ENCODE measurements around the gene PCDHA1.
"Not testable (repeated sequence)": the region's sequence is repeated elsewhere in the genome, so short reads cannot be mapped to it uniquely, and the experiment has no call there.

Gene PCDHA1

DNA sequence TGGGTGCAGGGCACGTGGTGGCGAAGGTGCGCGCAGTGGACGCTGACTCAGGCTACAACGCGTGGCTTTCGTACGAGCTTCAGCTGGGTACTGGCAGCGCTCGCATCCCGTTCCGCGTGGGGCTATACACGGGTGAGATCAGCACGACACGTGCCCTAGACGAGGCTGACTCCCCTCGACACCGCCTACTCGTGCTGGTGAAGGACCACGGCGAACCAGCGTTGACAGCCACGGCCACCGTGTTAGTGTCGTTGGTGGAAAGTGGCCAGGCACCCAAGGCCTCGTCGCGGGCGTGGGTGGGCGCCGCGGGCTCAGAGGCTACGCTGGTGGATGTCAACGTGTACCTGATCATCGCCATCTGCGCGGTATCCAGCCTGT is 10.8 kb downstream of the PCDHA1 start:
- Histone ChIP-seq H3K9ac (ENCODE audit: low read length) (no peak overlapping the region), H3K79me2 (ENCODE audit: low read length) (no peaks in the 10 kb centered on the region), H2AFZ (ENCODE audit: low read depth, low read length) (no peak overlapping the region), H4K20me1 (ENCODE audit: insufficient read depth, low read length) (no peaks in the 10 kb centered on the region), H3K4me1 (ENCODE audit: low read length) (no peaks in the 10 kb centered on the region), H3K27ac (ENCODE audit: low read length) (no peak overlapping the region), H3K4me3 (ENCODE audit: low read length) (no peak overlapping the region), H3K27me3 (ENCODE audit: low read depth, low read length) (no peaks in the 10 kb centered on the region), H3K9me3 (ENCODE audit: insufficient read depth, low read length) (no peaks in the 10 kb centered on the region), H3K4me2 (ENCODE audit: low read length) (no peak overlapping the region), H3K36me3 (replicated peaks; ENCODE audit: low read depth, low read length) (no peaks in the 10 kb centered on the region)
- TF ChIP-seq, protein P1, sequence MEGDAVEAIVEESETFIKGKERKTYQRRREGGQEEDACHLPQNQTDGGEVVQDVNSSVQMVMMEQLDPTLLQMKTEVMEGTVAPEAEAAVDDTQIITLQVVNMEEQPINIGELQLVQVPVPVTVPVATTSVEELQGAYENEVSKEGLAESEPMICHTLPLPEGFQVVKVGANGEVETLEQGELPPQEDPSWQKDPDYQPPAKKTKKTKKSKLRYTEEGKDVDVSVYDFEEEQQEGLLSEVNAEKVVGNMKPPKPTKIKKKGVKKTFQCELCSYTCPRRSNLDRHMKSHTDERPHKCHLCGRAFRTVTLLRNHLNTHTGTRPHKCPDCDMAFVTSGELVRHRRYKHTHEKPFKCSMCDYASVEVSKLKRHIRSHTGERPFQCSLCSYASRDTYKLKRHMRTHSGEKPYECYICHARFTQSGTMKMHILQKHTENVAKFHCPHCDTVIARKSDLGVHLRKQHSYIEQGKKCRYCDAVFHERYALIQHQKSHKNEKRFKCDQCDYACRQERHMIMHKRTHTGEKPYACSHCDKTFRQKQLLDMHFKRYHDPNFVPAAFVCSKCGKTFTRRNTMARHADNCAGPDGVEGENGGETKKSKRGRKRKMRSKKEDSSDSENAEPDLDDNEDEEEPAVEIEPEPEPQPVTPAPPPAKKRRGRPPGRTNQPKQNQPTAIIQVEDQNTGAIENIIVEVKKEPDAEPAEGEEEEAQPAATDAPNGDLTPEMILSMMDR (IDR thresholded peaks at IDR 0.05; ENCODE audit: low read depth, low read length): no peak
- TF ChIP-seq EZH2phosphoT487 (IDR thresholded peaks at IDR 0.05; ENCODE audit: low read depth): no peak

DNA sequence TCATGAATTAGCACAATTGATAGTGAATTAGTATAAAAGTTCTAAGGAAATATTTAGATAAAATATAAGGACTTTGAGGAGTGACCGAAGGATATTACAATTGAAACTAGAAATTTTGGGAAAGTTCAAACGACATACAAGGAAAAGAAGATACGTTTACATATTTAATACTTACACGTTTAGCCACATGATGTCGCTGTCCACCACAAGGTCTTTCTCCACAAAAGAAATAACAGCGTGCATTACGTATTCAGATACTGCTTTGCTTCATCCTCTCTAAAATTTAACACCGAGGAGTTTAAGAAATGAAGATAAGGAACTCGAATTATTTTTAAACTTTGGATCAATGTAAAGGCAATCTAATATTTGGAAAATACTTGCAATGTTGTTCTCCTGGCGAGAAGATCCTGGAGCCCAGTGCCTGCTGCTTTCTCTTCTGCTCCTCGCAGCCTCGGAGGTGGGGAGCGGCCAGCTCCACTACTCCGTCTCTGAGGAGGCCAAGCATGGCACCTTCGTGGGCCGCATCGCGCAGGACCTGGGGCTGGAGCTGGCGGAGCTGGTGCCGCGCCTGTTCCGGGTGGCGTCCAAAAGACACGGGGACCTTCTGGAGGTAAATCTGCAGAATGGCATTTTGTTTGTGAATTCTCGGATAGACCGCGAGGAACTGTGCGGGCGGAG is 15.0 kb downstream of the PCDHA1 start, which contains the start of gene PCDHA3:
PCDHA3 (plus strand) TSS at position 242 of the 678 bp plus-strand sequence.
- Histone ChIP-seq H3K27me3 (ENCODE audit: low read depth, low read length) (no peaks in the 10 kb centered on the region), H3K27ac (ENCODE audit: low read length) (no peak within 1 kb of the TSS), H4K20me1 (ENCODE audit: insufficient read depth, low read length) (no peaks in the 10 kb centered on the region), H3K36me3 (replicated peaks; ENCODE audit: low read depth, low read length) (no peaks in the 10 kb centered on the region), H2AFZ (ENCODE audit: low read depth, low read length) (no peak within 1 kb of the TSS), H3K4me3 (ENCODE audit: low read length) (no peak within 1 kb of the TSS), H3K9me3 (ENCODE audit: insufficient read depth, low read length) (no peaks in the 10 kb centered on the region), H3K9ac (ENCODE audit: low read length) (no peak within 1 kb of the TSS), H3K4me2 (ENCODE audit: low read length) (no peak within 1 kb of the TSS), H3K4me1 (ENCODE audit: low read length) (no peaks in the 10 kb centered on the region), H3K79me2 (ENCODE audit: low read length) (no peaks in the 10 kb centered on the region)
- TF ChIP-seq, protein P1 (IDR thresholded peaks at IDR 0.05; ENCODE audit: low read depth, low read length): no peak
- TF ChIP-seq EZH2phosphoT487 (IDR thresholded peaks at IDR 0.05; ENCODE audit: low read depth): no peak

DNA sequence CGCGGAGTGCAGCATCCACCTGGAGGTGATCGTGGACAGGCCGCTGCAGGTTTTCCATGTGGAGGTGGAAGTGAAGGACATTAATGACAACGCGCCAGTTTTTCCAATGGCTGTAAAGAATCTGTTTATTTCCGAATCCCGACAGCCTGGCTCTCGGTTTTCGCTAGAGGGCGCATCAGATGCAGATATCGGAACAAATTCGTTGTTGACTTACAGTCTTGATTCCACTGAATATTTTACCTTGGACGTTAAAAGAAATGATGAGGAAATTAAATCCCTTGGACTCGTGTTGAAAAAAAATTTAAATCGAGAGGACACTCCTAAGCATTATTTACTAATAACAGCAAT is 15.5 kb downstream of the PCDHA1 start:
- Histone ChIP-seq H3K4me2 (ENCODE audit: low read length) (no peak overlapping the region), H3K27me3 (ENCODE audit: low read depth, low read length) (no peaks in the 10 kb centered on the region), H3K27ac (ENCODE audit: low read length) (no peak overlapping the region), H3K36me3 (replicated peaks; ENCODE audit: low read depth, low read length) (no peaks in the 10 kb centered on the region), H3K4me1 (ENCODE audit: low read length) (no peaks in the 10 kb centered on the region), H3K79me2 (ENCODE audit: low read length) (no peaks in the 10 kb centered on the region), H3K9me3 (ENCODE audit: insufficient read depth, low read length) (no peaks in the 10 kb centered on the region), H2AFZ (ENCODE audit: low read depth, low read length) (no peak overlapping the region), H4K20me1 (ENCODE audit: insufficient read depth, low read length) (no peaks in the 10 kb centered on the region), H3K4me3 (ENCODE audit: low read length) (no peak overlapping the region), H3K9ac (ENCODE audit: low read length) (no peak overlapping the region)
- no peak for TF ChIP-seq EZH2phosphoT487 (IDR thresholded peaks at IDR 0.05; ENCODE audit: low read depth)
- TF ChIP-seq, protein P1 (IDR thresholded peaks at IDR 0.05; ENCODE audit: low read depth, low read length): no peak

DNA sequence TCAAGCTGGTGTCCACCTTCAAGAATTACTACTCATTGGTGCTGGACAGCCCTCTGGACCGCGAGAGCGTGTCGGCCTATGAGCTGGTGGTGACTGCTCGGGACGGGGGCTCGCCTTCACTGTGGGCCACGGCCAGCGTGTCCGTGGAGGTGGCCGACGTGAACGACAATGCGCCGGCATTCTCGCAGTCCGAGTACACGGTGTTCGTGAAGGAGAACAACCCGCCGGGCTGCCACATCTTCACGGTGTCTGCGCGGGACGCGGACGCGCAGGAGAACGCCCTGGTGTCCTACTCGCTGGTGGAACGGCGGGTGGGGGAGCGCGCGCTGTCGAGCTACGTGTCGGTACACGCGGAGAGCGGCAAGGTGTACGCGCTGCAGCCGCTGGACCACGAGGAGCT is 16.4 kb downstream of the PCDHA1 start:
- not testable (repeated sequence) for H3K4me1 ChIP-seq (ENCODE audit: low read length); H3K4me2 ChIP-seq (ENCODE audit: low read length); H3K9me3 ChIP-seq (ENCODE audit: insufficient read depth, low read length); H4K20me1 ChIP-seq (ENCODE audit: insufficient read depth, low read length); H3K27ac ChIP-seq (ENCODE audit: low read length); H3K4me3 ChIP-seq (ENCODE audit: low read length); H3K9ac ChIP-seq (ENCODE audit: low read length); H3K79me2 ChIP-seq (ENCODE audit: low read length); H3K36me3 ChIP-seq (replicated peaks; ENCODE audit: low read depth, low read length); H2AFZ ChIP-seq (ENCODE audit: low read depth, low read length); H3K27me3 ChIP-seq (ENCODE audit: low read depth, low read length)

Data from OCI-LY3 (cell line).